ENCODE results near the gene IGF2R. TPM values are rescaled to one million over a fixed set of nuclear protein-coding genes. Genes with fewer than 3 reads are reported as not detected.

IGF2R gene
- total and polyA plus RNA-seq, 2 of the 13 experiments (the other 11 are each of a cell fraction or from before 2014, with no cell fraction given), result 38.3 to 70.0 TPM

GRCh38 chr6:159969204-159969912 is 476 bp downstream of the IGF2R start (continued):
- TF ChIP-seq ZNF142 (CRISPR knock-in tag; IDR thresholded peaks at IDR 0.05) (peak; percentile 81; the same call in 1 of the 2 replicates), ARID5B (CRISPR knock-in tag; IDR thresholded peaks at IDR 0.05) (peak; percentile 3; the same call in 1 of the 2 replicates), ZNF567 (CRISPR knock-in tag; IDR thresholded peaks at IDR 0.05; ENCODE audit: borderline replicate concordance) (no peak), RAD21 (CRISPR knock-in tag; IDR thresholded peaks at IDR 0.05) (no peak), RBM39 (IDR thresholded peaks at IDR 0.05; ENCODE audit: low read depth, low read length, poor library complexity, severe bottlenecking) (no peak), ZBTB43 (CRISPR knock-in tag; conservative IDR thresholded peaks at IDR 0.05) (no peak), PAF1 (CRISPR knock-in tag; IDR thresholded peaks at IDR 0.05) (no peak), ZNF547 (CRISPR knock-in tag; IDR thresholded peaks at IDR 0.05) (no peak), ZNF234 (CRISPR knock-in tag; conservative IDR thresholded peaks at IDR 0.05) (no peak), SRSF1 (optimal IDR thresholded peaks at IDR 0.05; ENCODE audit: low read depth, low read length) (no peak), ZNF350 (CRISPR knock-in tag; IDR thresholded peaks at IDR 0.05; ENCODE audit: borderline replicate concordance, low read depth) (no peak), ARNT2 (CRISPR knock-in tag; IDR thresholded peaks at IDR 0.05; ENCODE audit: low read depth) (no peak), ESRRA (CRISPR knock-in tag; IDR thresholded peaks at IDR 0.05; ENCODE audit: low read depth) (no peak), NFKBIZ (CRISPR knock-in tag; IDR thresholded peaks at IDR 0.05) (no peak), AGO2 (optimal IDR thresholded peaks at IDR 0.05; ENCODE audit: low read depth, low read length) (peak; percentile 94)

Data from HepG2 (cell line).